Mesendoderm (in vitro differentiated cells): ENCODE results near the gene ATP8B4.

ENCODE experiments used
- DNase-seq: peaks from one replicate; pipeline ENCODE4 v3.0.0; 2013
- H2AK5ac ChIP-seq: 2 replicates; pipeline ENCODE4 v1.6.1; 2013; ENCODE audit warnings: low read length, inconsistent platforms
- H2BK120ac ChIP-seq: 2 replicates; pipeline ENCODE4 v1.6.1; 2013; ENCODE audit warnings: low read depth, mild to moderate bottlenecking, low read length, moderate library complexity, mixed read lengths
- H2BK15ac ChIP-seq: replicated peaks from 2 replicates; pipeline ENCODE4 v1.6.1; 2013; ENCODE audit warnings: low read depth, mild to moderate bottlenecking, moderate library complexity
- H2BK5ac ChIP-seq: 2 replicates; pipeline ENCODE4 v1.6.1; 2013; ENCODE audit warnings: low read length, inconsistent platforms
- H3K18ac ChIP-seq: 2 replicates; pipeline ENCODE4 v1.6.1; 2013; ENCODE audit warnings: mild to moderate bottlenecking, low read length, mixed read lengths
- H3K23ac ChIP-seq: one replicate; pipeline ENCODE4 v1.6.1; 2013; ENCODE audit warnings: low read length
- H3K27ac ChIP-seq: 2 replicates; pipeline ENCODE4 v1.5.1; 2013; ENCODE audit warnings: low read depth, mild to moderate bottlenecking, inconsistent platforms, low read length, moderate library complexity
- H3K27me3 ChIP-seq: 2 replicates; pipeline ENCODE4 v1.6.1; 2013; ENCODE audit warnings: low read length, control low read depth, mild to moderate bottlenecking, inconsistent platforms; ENCODE audit not compliant: insufficient read depth, poor library complexity
- H3K36me3 ChIP-seq: 2 replicates; pipeline ENCODE4 v1.6.1; 2013; ENCODE audit warnings: low read length, inconsistent platforms; ENCODE audit not compliant: control insufficient read depth, insufficient read depth
- H3K4ac ChIP-seq: one replicate; pipeline ENCODE4 v1.6.1; 2013; ENCODE audit warnings: low read depth, mild to moderate bottlenecking, low read length, moderate library complexity
- H3K4me1 ChIP-seq: 2 replicates; pipeline ENCODE4 v1.6.1; 2013; ENCODE audit warnings: low read depth, low read length, inconsistent platforms; ENCODE audit not compliant: control insufficient read depth
- H3K4me2 ChIP-seq: 2 replicates; pipeline ENCODE4 v1.6.1; 2013; ENCODE audit warnings: low read length
- H3K4me3 ChIP-seq: 2 replicates; pipeline ENCODE4 v1.5.1; 2013; ENCODE audit warnings: mild to moderate bottlenecking, low read length
- H3K56ac ChIP-seq: one replicate; pipeline ENCODE4 v1.6.1; 2013; ENCODE audit warnings: low read length
- H3K79me1 ChIP-seq: 2 replicates; pipeline ENCODE4 v1.6.1; 2013; ENCODE audit warnings: low read length, inconsistent platforms
- H3K79me2 ChIP-seq: 2 replicates; pipeline ENCODE4 v1.6.1; 2013; ENCODE audit warnings: mild to moderate bottlenecking, low read length; ENCODE audit not compliant: control insufficient read depth, insufficient read depth
- H3K9ac ChIP-seq: 2 replicates; pipeline ENCODE4 v1.6.1; 2013; ENCODE audit warnings: low read length, inconsistent platforms
- H4K5ac ChIP-seq: one replicate; pipeline ENCODE4 v1.6.1; 2013; ENCODE audit warnings: low read length
- H4K8ac ChIP-seq: one replicate; pipeline ENCODE4 v1.6.1; 2013; ENCODE audit warnings: low read depth, mild to moderate bottlenecking, control low read depth, low read length, moderate library complexity
- WGBS: extraction: QIAGEN DNeasy Blood & Tissue Kit; methylation state at CpG from one replicate; pipeline ENCODE4 v1.1.7; 2013; ENCODE audit warnings: low lambda C conversion rate, missing lambda C conversion rate; ENCODE audit not compliant: insufficient coverage; ENCODE audit errors: extremely low coverage; 5-methylcytosine and 5-hydroxymethylcytosine counted together

The ATP8B4 gene

DNA sequence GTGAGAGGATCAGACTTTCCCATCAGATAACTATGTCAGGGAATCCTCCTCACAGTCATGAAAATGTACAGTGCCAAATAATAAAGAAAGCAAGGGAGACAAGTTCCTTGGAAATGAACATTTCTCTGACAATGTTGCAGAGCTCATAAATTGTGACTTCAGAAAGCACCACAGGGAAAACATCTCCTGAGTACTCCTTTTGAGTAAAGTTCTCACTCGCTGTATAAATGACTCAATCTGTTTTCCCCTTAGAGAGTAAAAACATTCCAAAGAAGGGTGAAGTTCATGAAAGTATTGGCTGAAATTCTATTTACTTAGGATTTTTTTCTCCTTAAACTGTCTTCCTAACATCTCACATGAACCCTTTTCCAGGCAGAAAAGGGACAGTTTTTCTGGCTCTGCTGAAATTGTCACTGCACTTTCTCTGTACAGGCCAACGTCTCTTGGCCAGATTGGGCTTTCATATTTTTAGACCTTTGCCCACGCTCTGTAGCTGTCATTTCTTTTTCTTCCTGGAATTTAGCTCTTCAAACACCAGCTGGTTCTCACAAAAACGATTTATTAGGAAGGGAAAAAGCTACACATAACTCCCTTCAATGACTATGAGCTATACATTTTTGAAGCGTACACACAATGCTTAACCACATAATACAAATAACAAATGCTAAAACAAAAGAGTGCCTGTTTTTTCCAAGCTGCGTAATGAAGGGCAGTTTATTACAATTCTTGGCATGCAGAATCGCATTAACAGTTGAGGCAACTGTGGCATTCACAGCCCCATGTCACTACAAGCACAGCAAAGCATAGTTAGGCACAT, 216.1 kb downstream of the ATP8B4 start:
- Histone ChIP-seq H3K36me3 (no peaks in the 10 kb centered on the region), H2BK15ac (no peak overlapping the region), H2BK120ac (no peak overlapping the region), H2AK5ac (no peak overlapping the region), H3K4ac (no peak overlapping the region), H3K27me3 (peaks cover 2% of the 10 kb centered on the region), H3K56ac (no peak overlapping the region), H3K9ac (no peak overlapping the region), H4K8ac (no peak overlapping the region), H2BK5ac (no peak overlapping the region), H3K18ac (no peak overlapping the region), H3K79me2 (no peaks in the 10 kb centered on the region), H3K4me1 (no peaks in the 10 kb centered on the region), H3K4me3 (no peak overlapping the region), H3K4me2 (no peak overlapping the region), H3K79me1 (no peaks in the 10 kb centered on the region), H3K27ac (no peak overlapping the region), H4K5ac (no peak overlapping the region), H3K23ac (no peak overlapping the region)
- no peak for DNase-seq
- WGBS: no CpG with 5 or more reads among the region's 7 CpGs

DNA sequence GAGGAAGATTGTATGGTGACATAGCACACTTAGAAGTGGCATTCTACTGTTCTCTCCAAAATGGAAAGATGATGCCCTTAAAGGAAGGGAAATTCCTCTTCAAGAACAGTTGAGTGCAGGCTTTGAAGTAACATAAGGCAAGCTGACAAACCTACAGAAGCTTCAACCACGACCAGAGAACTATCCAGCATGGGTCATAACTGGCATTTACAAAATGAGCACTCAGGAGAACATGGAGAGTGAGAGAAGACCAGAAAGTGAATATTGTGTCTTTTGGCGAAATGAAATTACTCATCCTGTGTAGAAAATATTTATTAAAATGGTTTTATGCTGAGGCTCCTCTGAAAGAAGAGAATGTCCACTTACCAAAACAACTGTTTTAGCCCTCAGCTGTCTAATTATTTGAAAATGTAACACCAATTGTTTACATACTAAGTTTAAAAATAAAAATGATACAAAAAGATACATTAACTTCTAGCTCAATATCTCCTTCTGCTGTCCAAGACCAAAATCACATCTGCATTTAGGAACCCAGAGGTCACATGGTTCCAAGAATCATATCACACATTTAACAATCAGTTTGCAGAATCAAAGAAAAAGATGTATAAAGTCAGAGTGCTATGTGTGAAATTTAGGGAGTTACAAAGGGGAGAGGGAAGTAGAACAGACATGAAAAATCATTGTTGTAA, 216.9 kb downstream of the ATP8B4 start:
- Histone ChIP-seq H3K36me3 (no peaks in the 10 kb centered on the region), H3K56ac (no peak overlapping the region), H3K4ac (no peak overlapping the region), H4K5ac (peak overlapping the region; percentile 81), H3K4me2 (no peak overlapping the region), H3K79me2 (no peaks in the 10 kb centered on the region), H2AK5ac (no peak overlapping the region), H2BK5ac (no peak overlapping the region), H2BK15ac (no peak overlapping the region), H3K79me1 (no peaks in the 10 kb centered on the region), H3K4me1 (no peaks in the 10 kb centered on the region), H2BK120ac (no peak overlapping the region), H3K9ac (no peak overlapping the region), H3K4me3 (no peak overlapping the region), H3K27ac (no peak overlapping the region), H3K18ac (no peak overlapping the region), H3K27me3 (peaks cover 2% of the 10 kb centered on the region), H4K8ac (no peak overlapping the region), H3K23ac (no peak overlapping the region)
- DNase-seq: no peak
- no CpG with 5 or more reads among the region's 2 CpGs for WGBS

DNA sequence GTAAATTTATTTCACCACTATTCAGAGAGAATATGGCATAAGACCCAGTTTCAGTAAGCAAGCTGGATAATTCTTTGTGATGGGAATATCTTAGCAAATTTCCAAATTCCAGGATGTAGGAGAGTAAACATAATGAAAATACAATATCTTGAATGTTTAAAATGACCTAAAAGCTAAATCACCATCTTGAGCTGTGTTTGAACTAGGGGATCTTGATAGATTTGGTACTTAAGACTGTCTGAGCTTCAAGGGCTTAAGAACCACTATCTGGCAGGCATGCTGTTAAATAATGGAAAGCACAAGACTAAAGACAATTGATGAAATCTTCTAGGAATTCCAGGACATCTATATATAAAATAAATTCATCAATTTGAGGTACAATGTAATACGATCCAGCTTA, 217.7 kb downstream of the ATP8B4 start:
- Histone ChIP-seq H3K18ac (no peak overlapping the region), H4K8ac (no peak overlapping the region), H2BK5ac (no peak overlapping the region), H2BK120ac (no peak overlapping the region), H4K5ac (no peak overlapping the region), H3K9ac (no peak overlapping the region), H3K79me1 (no peaks in the 10 kb centered on the region), H3K36me3 (no peaks in the 10 kb centered on the region), H3K27me3 (peaks cover 2% of the 10 kb centered on the region), H3K4me1 (no peaks in the 10 kb centered on the region), H3K79me2 (no peaks in the 10 kb centered on the region), H3K56ac (no peak overlapping the region), H3K23ac (no peak overlapping the region), H3K27ac (no peak overlapping the region), H3K4me2 (no peak overlapping the region), H2AK5ac (no peak overlapping the region), H3K4me3 (no peak overlapping the region), H2BK15ac (no peak overlapping the region), H3K4ac (no peak overlapping the region)
- WGBS: no CpG with 5 or more reads among the region's 1 CpG
- no peak for DNase-seq

DNA sequence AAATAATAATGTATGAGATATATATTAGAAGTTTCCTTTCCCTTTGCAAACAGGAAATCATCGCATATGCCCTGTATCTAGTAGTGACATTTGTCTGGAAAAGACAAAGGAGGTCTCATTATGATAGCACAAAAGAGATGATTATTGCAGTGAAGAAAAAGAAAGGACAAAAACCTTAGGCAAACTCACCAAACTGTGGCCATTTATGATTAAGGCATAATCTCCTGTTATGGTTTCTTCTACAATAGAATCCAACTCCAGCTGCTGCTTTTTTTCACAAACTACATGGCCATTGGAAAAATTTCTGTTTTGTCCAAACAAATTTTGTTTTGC, 218.2 kb downstream of the ATP8B4 start:
- Histone ChIP-seq H2AK5ac (no peak overlapping the region), H3K4ac (no peak overlapping the region), H3K4me2 (no peak overlapping the region), H4K5ac (no peak overlapping the region), H4K8ac (no peak overlapping the region), H3K27ac (no peak overlapping the region), H3K27me3 (peaks cover 2% of the 10 kb centered on the region), H2BK120ac (no peak overlapping the region), H3K4me3 (no peak overlapping the region), H3K9ac (no peak overlapping the region), H3K79me2 (no peaks in the 10 kb centered on the region), H2BK15ac (no peak overlapping the region), H3K4me1 (no peaks in the 10 kb centered on the region), H2BK5ac (no peak overlapping the region), H3K56ac (no peak overlapping the region), H3K79me1 (no peaks in the 10 kb centered on the region), H3K18ac (no peak overlapping the region), H3K23ac (no peak overlapping the region), H3K36me3 (no peaks in the 10 kb centered on the region)
- DNase-seq: no peak
- no CpG with 5 or more reads among the region's 1 CpG for WGBS

DNA sequence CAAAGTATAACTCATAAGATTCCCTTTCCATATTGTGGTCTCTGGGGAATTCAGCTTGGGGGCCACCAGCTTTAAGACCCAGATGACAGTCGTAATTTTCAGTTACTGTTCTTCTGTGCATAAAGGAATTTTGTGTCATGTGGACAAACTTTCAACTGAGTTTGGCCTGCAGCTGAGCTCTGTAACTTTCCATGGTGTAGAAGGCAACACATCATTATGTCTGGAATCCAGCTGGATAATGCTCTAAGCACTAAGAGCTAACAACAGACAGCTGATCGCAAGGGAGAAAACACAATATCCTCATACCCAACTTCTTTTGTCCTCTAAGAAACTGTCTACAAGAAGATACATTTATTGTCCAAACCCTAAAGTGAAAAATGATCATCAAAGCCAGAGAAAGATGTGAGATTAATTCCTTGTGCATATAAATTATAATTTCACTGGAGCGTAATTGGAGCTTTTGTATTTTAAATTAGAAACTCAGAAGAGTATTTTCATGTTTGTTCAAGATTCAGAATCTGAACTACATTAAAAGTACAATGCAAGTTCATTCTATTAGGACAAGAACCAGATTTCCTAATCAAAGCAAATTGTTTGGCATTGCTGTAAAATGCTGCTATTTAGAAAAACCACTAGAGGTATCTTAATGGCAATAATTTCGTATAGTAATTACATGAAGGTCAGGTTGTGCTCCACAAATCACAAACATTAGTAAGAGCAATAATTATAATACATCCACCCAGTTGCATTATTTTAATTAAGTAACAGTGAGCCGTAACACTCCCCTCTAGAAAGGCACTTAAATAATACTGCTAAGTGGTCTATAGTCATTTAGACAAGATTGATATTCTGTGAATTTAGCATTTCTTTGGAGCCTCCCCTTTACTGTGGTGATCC, 218.8 kb downstream of the ATP8B4 start:
- H3K9ac ChIP-seq: no peak overlapping the region
- H2AK5ac ChIP-seq: no peak overlapping the region
- H3K4me1 ChIP-seq: no peaks in the 10 kb centered on the region
- H3K23ac ChIP-seq: no peak overlapping the region
- no peak overlapping the region for H2BK120ac ChIP-seq
- no peak overlapping the region for H4K5ac ChIP-seq
- no peak overlapping the region for H3K56ac ChIP-seq
- no peak overlapping the region for H4K8ac ChIP-seq
- H3K27ac ChIP-seq: no peak overlapping the region
- no peak overlapping the region for H3K4me3 ChIP-seq
- H3K18ac ChIP-seq: no peak overlapping the region
- H2BK5ac ChIP-seq: no peak overlapping the region
- H3K79me1 ChIP-seq: no peaks in the 10 kb centered on the region
- no peaks in the 10 kb centered on the region for H3K79me2 ChIP-seq
- no CpG with 5 or more reads among the region's 5 CpGs for WGBS
- H3K4ac ChIP-seq: no peak overlapping the region
- H2BK15ac ChIP-seq: no peak overlapping the region
- peaks cover 2% of the 10 kb centered on the region for H3K27me3 ChIP-seq
- no peak overlapping the region for H3K4me2 ChIP-seq
- no peak for DNase-seq
- no peaks in the 10 kb centered on the region for H3K36me3 ChIP-seq
